ENCODE measurements around the gene UBR3.
"Not testable (repeated sequence)": the region's sequence is repeated elsewhere in the genome, so short reads cannot be mapped to it uniquely, and the experiment has no call there.

UBR3 gene

DNA sequence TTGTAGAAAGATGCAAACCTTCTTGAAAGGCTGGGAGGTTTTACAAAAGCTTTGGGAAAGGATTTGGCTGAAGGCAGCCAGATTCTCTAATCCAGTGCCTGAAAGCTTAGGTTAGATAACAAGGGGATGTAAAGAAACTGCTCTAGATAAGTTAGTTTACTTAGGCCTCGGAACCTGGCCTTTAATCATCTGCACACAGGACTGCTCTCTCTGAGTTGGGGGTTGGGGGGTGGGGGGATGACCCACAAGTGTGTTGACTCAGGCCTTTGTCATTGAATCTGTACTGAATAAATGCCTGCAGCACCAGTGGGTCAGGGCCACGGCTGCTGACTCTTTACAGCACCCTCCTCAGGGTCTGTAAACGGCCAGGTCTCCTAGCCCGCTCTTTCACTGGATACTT, 292.1 kb downstream of the UBR3 start:
- not testable (repeated sequence) for H3K9ac ChIP-seq (ENCODE audit: low read length); H3K36me3 ChIP-seq (ENCODE audit: control insufficient read depth, insufficient read depth, low read length); H3K4me3 ChIP-seq (ENCODE audit: low read length); H3K9me3 ChIP-seq (ENCODE audit: control insufficient read depth, low read length); H3K27me3 ChIP-seq (ENCODE audit: control insufficient read depth, insufficient read depth, low read length)
- H3K4me1 ChIP-seq (ENCODE audit: control insufficient read depth, insufficient read depth, low read length), result peaks cover 13% of the 10 kb centered on the region

DNA sequence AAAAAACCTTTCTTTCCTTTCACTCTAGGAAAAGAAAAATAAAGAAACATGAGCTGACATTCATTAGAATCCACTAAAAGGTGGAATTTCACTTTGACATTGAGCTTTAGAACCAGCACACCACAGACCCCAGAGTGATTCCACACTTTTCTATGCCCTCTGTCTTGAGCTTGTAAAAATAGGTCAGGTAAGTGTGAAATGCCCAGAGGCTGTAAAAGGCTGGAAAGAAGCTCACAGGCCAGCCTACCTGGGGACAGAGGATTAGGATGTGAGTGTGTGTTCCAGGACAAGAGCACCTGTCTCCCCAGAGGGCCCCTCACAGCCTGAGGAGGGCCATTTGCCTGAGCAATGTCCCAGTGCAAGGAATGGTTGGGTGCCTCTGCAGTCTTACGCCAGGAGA, 294.4 kb downstream of the UBR3 start:
- H3K9me3 ChIP-seq (ENCODE audit: control insufficient read depth, low read length), result no peaks in the 10 kb centered on the region
- H3K9ac ChIP-seq (ENCODE audit: low read length), result no peak overlapping the region
- H3K4me1 ChIP-seq (ENCODE audit: control insufficient read depth, insufficient read depth, low read length), result peaks cover 24% of the 10 kb centered on the region
- H3K4me3 ChIP-seq (ENCODE audit: low read length), result no peak overlapping the region
- H3K27me3 ChIP-seq (ENCODE audit: control insufficient read depth, insufficient read depth, low read length), result no peaks in the 10 kb centered on the region
- H3K36me3 ChIP-seq (ENCODE audit: control insufficient read depth, insufficient read depth, low read length), result no peaks in the 10 kb centered on the region

DNA sequence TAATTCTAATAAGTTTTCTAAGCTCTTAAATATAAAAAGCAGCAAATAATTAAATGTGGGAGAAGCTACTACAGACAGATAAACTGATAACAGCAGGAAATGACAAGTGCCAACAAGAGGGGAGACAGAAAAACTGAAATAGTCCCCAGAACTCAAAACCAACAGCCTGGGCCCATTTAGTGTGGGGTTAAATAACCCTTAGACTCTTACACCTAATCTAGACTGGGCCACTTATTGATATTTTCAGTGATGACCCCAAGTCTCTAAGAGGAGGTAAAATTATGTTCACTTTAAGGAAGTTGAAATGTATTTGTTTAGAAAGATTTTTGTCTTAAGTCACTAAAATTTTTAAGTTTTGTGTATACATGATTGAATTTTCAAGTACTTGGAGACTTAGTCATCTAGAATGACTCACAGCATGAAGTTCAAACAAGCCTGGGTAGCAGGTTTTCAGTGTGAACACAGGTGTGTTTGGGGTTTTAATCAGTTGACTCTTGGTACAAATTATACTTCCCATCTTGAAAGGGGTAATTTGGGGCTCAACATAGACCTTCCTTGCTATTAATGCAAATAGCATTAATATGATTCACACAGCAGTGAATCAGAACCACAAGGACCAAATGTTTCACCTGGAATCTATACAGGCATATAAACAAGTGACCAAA, 295.8 kb downstream of the UBR3 start:
- no peak overlapping the region for H3K4me3 ChIP-seq (ENCODE audit: low read length)
- no peaks in the 10 kb centered on the region for H3K9me3 ChIP-seq (ENCODE audit: control insufficient read depth, low read length)
- H3K4me1 ChIP-seq (ENCODE audit: control insufficient read depth, insufficient read depth, low read length), result peaks cover 24% of the 10 kb centered on the region
- no peak overlapping the region for H3K9ac ChIP-seq (ENCODE audit: low read length)
- no peaks in the 10 kb centered on the region for H3K36me3 ChIP-seq (ENCODE audit: control insufficient read depth, insufficient read depth, low read length)
- H3K27me3 ChIP-seq (ENCODE audit: control insufficient read depth, insufficient read depth, low read length), result no peaks in the 10 kb centered on the region

DNA sequence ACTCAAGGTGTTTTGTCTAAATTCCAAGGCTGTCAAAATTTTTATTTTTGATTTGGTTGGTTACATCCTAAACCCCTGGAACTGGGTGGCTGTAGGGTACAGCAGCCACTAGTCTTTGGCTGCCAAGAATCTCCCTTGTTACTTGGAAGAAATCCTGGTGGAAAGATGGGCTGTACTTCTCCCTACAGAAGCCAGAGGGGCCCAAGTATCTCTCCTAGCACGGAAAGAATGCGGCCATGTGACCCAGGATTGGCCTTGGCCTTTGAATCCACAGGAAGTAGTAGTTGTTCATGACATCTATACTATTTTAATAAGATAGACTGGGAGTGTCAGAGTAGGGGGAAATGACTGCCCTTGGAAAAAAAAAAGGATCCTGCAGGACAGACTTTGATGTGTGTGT, 296.3 kb downstream of the UBR3 start:
- H3K4me1 ChIP-seq (ENCODE audit: control insufficient read depth, insufficient read depth, low read length), result peaks cover 24% of the 10 kb centered on the region
- no peak overlapping the region for H3K4me3 ChIP-seq (ENCODE audit: low read length)
- no peaks in the 10 kb centered on the region for H3K27me3 ChIP-seq (ENCODE audit: control insufficient read depth, insufficient read depth, low read length)
- no peak overlapping the region for H3K9ac ChIP-seq (ENCODE audit: low read length)
- H3K9me3 ChIP-seq (ENCODE audit: control insufficient read depth, low read length), result no peaks in the 10 kb centered on the region
- no peaks in the 10 kb centered on the region for H3K36me3 ChIP-seq (ENCODE audit: control insufficient read depth, insufficient read depth, low read length)

DNA sequence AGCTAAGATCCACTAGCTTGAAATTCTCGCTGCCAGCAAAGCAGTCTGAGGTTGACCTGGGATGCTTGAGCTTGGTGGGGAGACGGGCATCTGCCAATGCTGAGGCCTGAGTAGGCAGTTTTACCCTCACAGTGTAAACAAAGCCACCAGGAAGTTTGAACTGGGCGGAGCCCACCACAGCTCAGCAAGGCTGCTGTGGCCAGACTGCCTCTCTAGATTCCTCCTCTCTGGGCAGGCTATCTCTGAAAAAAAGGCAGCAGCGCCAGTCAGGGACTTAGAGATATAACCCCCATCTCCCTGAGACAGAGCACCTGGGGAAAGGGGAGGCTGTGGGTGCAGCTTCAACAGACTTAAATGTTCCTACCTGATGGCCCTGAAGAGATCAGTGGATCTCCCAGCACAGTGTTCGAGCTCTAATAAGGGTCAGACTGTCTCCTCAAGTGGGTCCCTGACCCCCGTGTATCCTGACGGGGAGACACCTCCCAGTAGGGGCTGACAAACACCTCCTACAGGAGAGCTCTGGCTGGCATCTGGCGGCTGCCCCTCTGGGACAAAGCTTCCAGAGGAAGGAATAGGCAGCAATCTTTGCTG, 299.0 kb downstream of the UBR3 start:
- H3K27me3 ChIP-seq (ENCODE audit: control insufficient read depth, insufficient read depth, low read length); H3K36me3 ChIP-seq (ENCODE audit: control insufficient read depth, insufficient read depth, low read length); H3K9me3 ChIP-seq (ENCODE audit: control insufficient read depth, low read length); H3K9ac ChIP-seq (ENCODE audit: low read length); H3K4me3 ChIP-seq (ENCODE audit: low read length): not testable (repeated sequence)
- H3K4me1 ChIP-seq (ENCODE audit: control insufficient read depth, insufficient read depth, low read length), result peaks cover 24% of the 10 kb centered on the region
